ENCODE measurements around the gene RMI1.

Gene RMI1

DNA sequence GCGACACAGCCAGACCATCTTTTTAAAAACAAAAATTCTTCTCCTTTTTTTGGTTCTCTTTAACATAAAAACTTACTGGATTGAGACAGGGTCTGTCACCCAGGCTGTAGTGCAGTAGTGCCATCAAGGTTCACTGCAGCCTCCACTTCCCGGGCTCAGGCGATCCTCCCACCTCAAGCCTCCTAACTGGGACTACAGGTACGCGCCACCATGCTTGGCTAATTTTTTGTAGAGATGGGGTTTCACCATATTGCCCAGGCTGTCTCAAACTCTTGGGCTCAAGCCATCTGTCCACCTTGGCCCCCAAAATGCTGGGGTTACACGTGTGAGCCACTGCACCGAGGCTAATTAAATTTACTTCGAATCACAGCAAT, 14.4 kb upstream of the RMI1 start:
- Histone ChIP-seq H3K4me3 (ENCODE audit: insufficient read depth, low read depth, low read length, poor library complexity, severe bottlenecking) (no peak overlapping the region), H3K27me3 (replicated peaks; ENCODE audit: control insufficient read depth, insufficient read depth, low read length, poor library complexity, severe bottlenecking) (no peaks in the 10 kb centered on the region), H3K36me3 (ENCODE audit: control insufficient read depth, insufficient read depth, low read length) (peaks cover 35% of the 10 kb centered on the region), H3K4me1 (ENCODE audit: control insufficient read depth, insufficient read depth, low read length, poor library complexity, severe bottlenecking) (peaks cover 4% of the 10 kb centered on the region), H3K9me3 (ENCODE audit: control insufficient read depth, low read length) (no peaks in the 10 kb centered on the region), H3K27ac (ENCODE audit: insufficient read depth, low read length, poor library complexity, severe bottlenecking) (no peak overlapping the region)
- DNase-seq = no peak

DNA sequence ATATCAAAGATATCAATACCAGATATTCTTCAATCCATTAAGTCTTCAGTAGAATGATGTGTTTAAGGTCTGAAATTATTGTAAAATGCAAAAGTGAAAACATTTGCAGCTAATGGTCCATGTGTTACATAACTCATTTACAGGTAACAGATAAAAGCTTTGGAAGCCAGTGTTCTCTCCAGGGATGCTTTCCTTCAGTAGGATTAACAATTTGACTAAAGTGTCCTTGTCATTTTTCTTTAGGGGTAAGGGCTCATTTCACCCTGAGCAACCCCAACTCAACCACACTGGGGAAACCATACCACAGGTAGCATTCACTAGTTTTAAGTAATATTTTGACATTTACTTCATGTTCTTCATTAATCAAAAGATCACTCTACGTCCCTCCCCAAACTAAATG, 13.5 kb upstream of the RMI1 start:
- H3K27me3 ChIP-seq (replicated peaks; ENCODE audit: control insufficient read depth, insufficient read depth, low read length, poor library complexity, severe bottlenecking) = no peaks in the 10 kb centered on the region

DNA sequence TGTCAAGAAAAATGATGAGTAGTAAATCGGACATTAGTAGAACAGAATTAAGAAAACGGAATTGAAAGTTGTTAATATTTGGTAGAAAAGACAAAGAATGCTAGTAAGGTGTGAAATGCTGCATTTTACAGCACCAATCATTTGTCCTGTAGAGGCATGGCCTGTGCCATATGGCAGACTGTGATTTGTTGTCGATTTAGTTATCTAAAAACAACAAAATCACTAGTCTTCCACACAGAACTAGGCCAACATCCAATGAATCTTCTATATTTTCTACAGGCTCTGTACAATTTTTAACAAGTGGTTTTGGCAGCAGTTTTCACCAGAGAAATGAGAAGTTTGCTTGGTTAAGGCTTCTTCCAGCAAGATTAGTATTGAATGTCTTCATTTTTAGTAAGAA, 11.0 kb upstream of the RMI1 start:
- Histone ChIP-seq H3K27me3 (replicated peaks; ENCODE audit: control insufficient read depth, insufficient read depth, low read length, poor library complexity, severe bottlenecking) (no peaks in the 10 kb centered on the region), H3K4me3 (ENCODE audit: insufficient read depth, low read depth, low read length, poor library complexity, severe bottlenecking) (no peak overlapping the region), H3K4me1 (ENCODE audit: control insufficient read depth, insufficient read depth, low read length, poor library complexity, severe bottlenecking) (peaks cover 10% of the 10 kb centered on the region), H3K27ac (ENCODE audit: insufficient read depth, low read length, poor library complexity, severe bottlenecking) (no peak overlapping the region), H3K36me3 (ENCODE audit: control insufficient read depth, insufficient read depth, low read length) (peaks cover 65% of the 10 kb centered on the region), H3K9me3 (ENCODE audit: control insufficient read depth, low read length) (no peaks in the 10 kb centered on the region)
- no peak for DNase-seq

More for the DNA sequence above, 13.5 kb upstream of the RMI1 start:
- H3K36me3 ChIP-seq (ENCODE audit: control insufficient read depth, insufficient read depth, low read length) = peaks cover 44% of the 10 kb centered on the region
- H3K27ac ChIP-seq (ENCODE audit: insufficient read depth, low read length, poor library complexity, severe bottlenecking) = no peak overlapping the region
- no peaks in the 10 kb centered on the region for H3K9me3 ChIP-seq (ENCODE audit: control insufficient read depth, low read length)
- DNase-seq = no peak
- peaks cover 4% of the 10 kb centered on the region for H3K4me1 ChIP-seq (ENCODE audit: control insufficient read depth, insufficient read depth, low read length, poor library complexity, severe bottlenecking)
- H3K4me3 ChIP-seq (ENCODE audit: insufficient read depth, low read depth, low read length, poor library complexity, severe bottlenecking) = no peak overlapping the region

DNA sequence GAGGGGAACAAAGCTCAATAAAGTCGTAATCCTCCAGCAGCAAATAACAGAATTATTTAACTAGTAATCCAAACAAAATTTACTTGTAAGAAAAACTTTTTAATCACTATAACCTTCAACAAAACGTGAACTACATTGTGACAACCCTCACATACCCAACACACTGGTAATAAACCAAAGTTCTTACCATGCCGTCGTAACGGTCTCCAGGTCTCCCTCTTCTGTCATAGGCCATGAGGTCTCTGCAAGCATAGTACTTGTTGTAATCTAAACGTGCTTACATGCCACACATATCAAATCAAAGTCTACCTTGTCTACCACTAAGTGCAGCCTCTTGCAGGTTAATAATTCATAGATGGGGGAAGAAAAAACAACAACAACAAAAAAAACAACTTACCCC, 9.1 kb upstream of the RMI1 start:
- Histone ChIP-seq H3K4me1 (ENCODE audit: control insufficient read depth, insufficient read depth, low read length, poor library complexity, severe bottlenecking) (peaks cover 22% of the 10 kb centered on the region), H3K4me3 (ENCODE audit: insufficient read depth, low read depth, low read length, poor library complexity, severe bottlenecking) (no peak overlapping the region), H3K27me3 (replicated peaks; ENCODE audit: control insufficient read depth, insufficient read depth, low read length, poor library complexity, severe bottlenecking) (no peaks in the 10 kb centered on the region), H3K27ac (ENCODE audit: insufficient read depth, low read length, poor library complexity, severe bottlenecking) (no peak overlapping the region), H3K36me3 (ENCODE audit: control insufficient read depth, insufficient read depth, low read length) (peaks cover 84% of the 10 kb centered on the region), H3K9me3 (ENCODE audit: control insufficient read depth, low read length) (no peaks in the 10 kb centered on the region)
- no peak for DNase-seq

DNA sequence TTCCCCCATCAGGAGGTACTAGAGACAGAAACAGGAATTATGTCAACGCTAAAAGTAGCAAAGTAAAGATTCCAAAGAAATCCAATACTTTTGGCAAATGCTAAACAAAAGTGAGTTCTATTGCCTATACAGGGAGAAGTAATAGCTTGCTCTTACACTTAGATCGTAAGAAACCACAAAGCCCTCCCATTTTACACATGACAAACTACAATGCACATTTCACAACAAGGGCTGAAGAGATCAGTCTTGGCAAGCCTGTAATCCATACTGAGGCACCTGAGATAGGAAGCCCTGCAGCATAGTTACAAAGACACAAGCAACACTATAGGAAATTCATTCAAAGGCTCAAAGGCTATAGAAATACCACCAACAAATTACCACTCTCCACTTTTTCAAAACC, 8.3 kb upstream of the RMI1 start:
- Histone ChIP-seq H3K36me3 (ENCODE audit: control insufficient read depth, insufficient read depth, low read length) (peaks cover 86% of the 10 kb centered on the region), H3K9me3 (ENCODE audit: control insufficient read depth, low read length) (no peaks in the 10 kb centered on the region)

DNA sequence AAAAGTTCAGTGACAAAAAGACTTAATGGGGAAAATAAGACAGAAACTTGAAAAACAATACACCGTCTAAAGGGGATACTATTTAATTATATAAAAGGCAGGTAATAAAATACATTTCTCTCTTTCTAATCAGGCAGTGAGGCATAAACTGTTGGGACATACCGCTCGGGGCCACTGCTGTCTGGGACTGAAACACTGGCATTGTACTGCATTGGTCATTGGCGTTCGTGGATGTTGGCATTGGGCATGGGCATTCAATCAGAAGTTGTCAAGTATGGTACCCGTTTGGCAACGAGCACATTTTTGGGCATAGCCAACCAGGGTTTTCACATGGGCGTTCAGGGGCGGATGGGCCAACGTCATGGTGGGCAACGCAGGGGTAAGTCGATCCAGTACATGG, 5.3 kb upstream of the RMI1 start:
- no peak overlapping the region for H3K27ac ChIP-seq (ENCODE audit: insufficient read depth, low read length, poor library complexity, severe bottlenecking)
- peaks cover 71% of the 10 kb centered on the region for H3K36me3 ChIP-seq (ENCODE audit: control insufficient read depth, insufficient read depth, low read length)
- H3K4me1 ChIP-seq (ENCODE audit: control insufficient read depth, insufficient read depth, low read length, poor library complexity, severe bottlenecking) = peaks cover 33% of the 10 kb centered on the region
- H3K9me3 ChIP-seq (ENCODE audit: control insufficient read depth, low read length) = no peaks in the 10 kb centered on the region
- DNase-seq = no peak
- no peaks in the 10 kb centered on the region for H3K27me3 ChIP-seq (replicated peaks; ENCODE audit: control insufficient read depth, insufficient read depth, low read length, poor library complexity, severe bottlenecking)
- no peak overlapping the region for H3K4me3 ChIP-seq (ENCODE audit: insufficient read depth, low read depth, low read length, poor library complexity, severe bottlenecking)

More for the DNA sequence above, 8.3 kb upstream of the RMI1 start:
- H3K4me3 ChIP-seq (ENCODE audit: insufficient read depth, low read depth, low read length, poor library complexity, severe bottlenecking) = no peak overlapping the region
- no peak overlapping the region for H3K27ac ChIP-seq (ENCODE audit: insufficient read depth, low read length, poor library complexity, severe bottlenecking)
- DNase-seq = no peak
- peaks cover 29% of the 10 kb centered on the region for H3K4me1 ChIP-seq (ENCODE audit: control insufficient read depth, insufficient read depth, low read length, poor library complexity, severe bottlenecking)
- H3K27me3 ChIP-seq (replicated peaks; ENCODE audit: control insufficient read depth, insufficient read depth, low read length, poor library complexity, severe bottlenecking) = no peaks in the 10 kb centered on the region

DNA sequence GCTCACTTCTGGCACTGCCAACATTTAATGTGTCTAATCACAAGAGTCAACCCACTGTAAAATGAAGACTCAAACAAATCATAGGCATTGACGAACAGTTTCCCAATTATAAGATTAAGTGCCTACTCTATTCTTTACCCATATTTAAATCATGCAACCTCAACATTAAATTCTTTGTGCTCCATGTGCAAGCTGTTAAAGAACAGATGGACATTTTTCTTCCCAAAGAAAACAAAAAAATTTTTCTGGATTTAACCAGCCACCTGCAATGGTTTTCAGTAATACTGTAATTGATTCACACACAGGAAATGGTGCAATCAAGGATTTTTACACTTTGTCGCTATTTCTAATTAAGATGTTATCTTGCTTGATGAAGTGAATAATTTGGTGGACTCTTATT, 4.2 kb upstream of the RMI1 start:
- DNase-seq = no peak
- Histone ChIP-seq H3K4me3 (ENCODE audit: insufficient read depth, low read depth, low read length, poor library complexity, severe bottlenecking) (no peak overlapping the region), H3K27ac (ENCODE audit: insufficient read depth, low read length, poor library complexity, severe bottlenecking) (no peak overlapping the region), H3K4me1 (ENCODE audit: control insufficient read depth, insufficient read depth, low read length, poor library complexity, severe bottlenecking) (peaks cover 33% of the 10 kb centered on the region), H3K36me3 (ENCODE audit: control insufficient read depth, insufficient read depth, low read length) (peaks cover 61% of the 10 kb centered on the region), H3K9me3 (ENCODE audit: control insufficient read depth, low read length) (no peaks in the 10 kb centered on the region), H3K27me3 (replicated peaks; ENCODE audit: control insufficient read depth, insufficient read depth, low read length, poor library complexity, severe bottlenecking) (no peaks in the 10 kb centered on the region)

DNA sequence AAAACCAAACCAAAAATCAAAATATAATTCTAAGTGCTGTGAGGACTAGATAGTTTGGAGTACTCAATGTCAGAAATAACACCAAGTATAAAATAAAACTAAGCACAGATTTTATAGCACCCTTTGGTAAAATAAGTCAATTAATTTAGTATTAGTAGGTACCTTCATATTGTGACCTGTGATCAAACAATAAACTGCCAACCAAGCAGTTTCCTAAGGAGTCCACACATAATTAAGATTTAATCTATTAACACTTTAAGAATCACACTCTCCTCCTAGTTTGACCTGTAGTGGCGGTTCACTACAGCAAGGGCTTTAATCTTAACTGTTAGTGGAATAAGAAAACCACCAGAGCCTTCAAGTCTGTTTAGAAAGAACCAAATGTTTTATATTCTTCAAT, 3.4 kb upstream of the RMI1 start:
- Histone ChIP-seq H3K27me3 (replicated peaks; ENCODE audit: control insufficient read depth, insufficient read depth, low read length, poor library complexity, severe bottlenecking) (no peaks in the 10 kb centered on the region), H3K4me1 (ENCODE audit: control insufficient read depth, insufficient read depth, low read length, poor library complexity, severe bottlenecking) (peaks cover 33% of the 10 kb centered on the region), H3K4me3 (ENCODE audit: insufficient read depth, low read depth, low read length, poor library complexity, severe bottlenecking) (no peak overlapping the region), H3K36me3 (ENCODE audit: control insufficient read depth, insufficient read depth, low read length) (peaks cover 52% of the 10 kb centered on the region), H3K9me3 (ENCODE audit: control insufficient read depth, low read length) (no peaks in the 10 kb centered on the region), H3K27ac (ENCODE audit: insufficient read depth, low read length, poor library complexity, severe bottlenecking) (peak overlapping the region; percentile 14)
- no peak for DNase-seq

DNA sequence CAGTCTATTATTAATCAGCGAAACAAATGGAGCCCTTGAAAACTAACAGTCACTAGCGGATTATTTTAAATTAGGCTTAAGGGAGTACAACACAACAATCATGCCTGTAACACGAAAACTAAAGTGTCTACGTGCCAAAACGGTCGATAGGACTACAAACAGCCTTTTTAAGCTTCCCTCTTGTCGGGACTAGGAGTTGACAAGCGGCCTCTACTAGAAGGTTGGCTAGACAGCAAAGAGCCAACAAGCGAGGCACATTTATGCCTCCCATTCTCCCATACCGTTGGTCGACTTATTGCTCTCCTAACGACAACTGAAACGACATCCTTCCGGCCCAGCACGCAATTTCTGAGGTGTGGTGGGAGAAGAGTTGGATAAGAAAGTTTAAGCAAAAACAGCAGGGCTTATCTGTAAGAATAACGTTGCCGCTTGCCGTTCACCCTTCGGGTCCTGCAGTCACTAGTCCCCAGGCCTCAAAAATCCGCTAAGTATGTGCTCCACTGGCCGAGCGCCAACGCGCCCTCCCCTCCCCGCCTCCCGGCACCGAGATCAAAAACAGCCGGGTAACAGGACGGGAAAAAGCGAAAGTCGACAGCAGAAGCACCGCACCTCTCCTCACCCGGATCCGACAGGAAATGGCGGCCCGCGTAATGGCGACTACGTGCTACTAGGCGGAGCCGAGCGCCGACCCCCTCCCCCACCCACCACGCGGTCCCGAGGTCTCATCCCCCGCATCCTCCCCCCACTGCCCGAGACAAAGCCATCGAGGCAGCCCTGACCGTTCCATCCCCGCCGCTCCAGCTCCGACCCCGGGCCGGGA, 1.4 kb upstream of the RMI1 start:
- Histone ChIP-seq H3K27ac (ENCODE audit: insufficient read depth, low read length, poor library complexity, severe bottlenecking) (peak overlapping the region; percentile 100), H3K9me3 (ENCODE audit: control insufficient read depth, low read length) (no peaks in the 10 kb centered on the region), H3K36me3 (ENCODE audit: control insufficient read depth, insufficient read depth, low read length) (peaks cover 35% of the 10 kb centered on the region), H3K27me3 (replicated peaks; ENCODE audit: control insufficient read depth, insufficient read depth, low read length, poor library complexity, severe bottlenecking) (no peaks in the 10 kb centered on the region), H3K4me3 (ENCODE audit: insufficient read depth, low read depth, low read length, poor library complexity, severe bottlenecking) (peak overlapping the region; percentile 99), H3K4me1 (ENCODE audit: control insufficient read depth, insufficient read depth, low read length, poor library complexity, severe bottlenecking) (peaks cover 27% of the 10 kb centered on the region)
- peak; percentile 79 to 84 (median 81) for DNase-seq

DNA sequence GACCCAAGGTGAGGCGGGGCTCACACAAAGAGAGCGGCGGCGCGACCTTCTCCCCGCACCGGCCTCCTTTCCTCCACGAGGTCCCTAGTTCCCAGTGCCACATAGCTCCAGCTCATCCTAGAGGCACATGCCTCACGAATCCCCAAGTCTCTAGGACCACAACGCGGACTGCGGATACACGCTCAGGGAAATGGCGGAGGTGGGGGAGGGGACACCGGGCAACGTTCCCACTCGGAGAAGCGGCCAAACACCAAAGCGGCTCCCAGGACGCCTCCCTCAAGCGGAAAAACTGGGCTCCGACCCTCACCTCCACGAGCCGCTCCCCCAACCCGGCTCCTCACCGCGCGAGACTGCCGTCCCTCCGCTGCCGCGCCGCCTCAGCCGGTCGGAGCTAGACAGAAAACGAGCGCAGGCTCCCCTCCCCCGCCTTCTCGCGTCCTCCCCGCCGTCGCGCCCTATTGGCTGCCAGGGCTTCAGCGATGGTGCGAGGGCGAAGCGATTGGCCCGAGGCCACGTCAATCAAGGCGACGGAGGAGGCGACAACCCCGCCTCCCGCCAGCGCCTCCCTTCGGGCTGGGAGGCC, 702 bp upstream of the RMI1 start, which contains the start of gene HNRNPK:
Gene HNRNPK (minus strand): TSS at position 404 of the 583 bp plus-strand sequence. CDS start 1,963 bp downstream, outside the sequence.
- Histone ChIP-seq H3K27ac (ENCODE audit: insufficient read depth, low read length, poor library complexity, severe bottlenecking) (peak within 1 kb of the TSS; percentile 100), H3K36me3 (ENCODE audit: control insufficient read depth, insufficient read depth, low read length) (peaks cover 29% of the 10 kb centered on the region), H3K27me3 (replicated peaks; ENCODE audit: control insufficient read depth, insufficient read depth, low read length, poor library complexity, severe bottlenecking) (no peaks in the 10 kb centered on the region), H3K4me1 (ENCODE audit: control insufficient read depth, insufficient read depth, low read length, poor library complexity, severe bottlenecking) (peaks cover 24% of the 10 kb centered on the region), H3K4me3 (ENCODE audit: insufficient read depth, low read depth, low read length, poor library complexity, severe bottlenecking) (peak within 1 kb of the TSS; percentile 99), H3K9me3 (ENCODE audit: control insufficient read depth, low read length) (no peaks in the 10 kb centered on the region)
- DNase-seq = peak; percentile 97 to 99 (median 98)
